ENCODE measurements around the gene FLRT2.

DNA sequence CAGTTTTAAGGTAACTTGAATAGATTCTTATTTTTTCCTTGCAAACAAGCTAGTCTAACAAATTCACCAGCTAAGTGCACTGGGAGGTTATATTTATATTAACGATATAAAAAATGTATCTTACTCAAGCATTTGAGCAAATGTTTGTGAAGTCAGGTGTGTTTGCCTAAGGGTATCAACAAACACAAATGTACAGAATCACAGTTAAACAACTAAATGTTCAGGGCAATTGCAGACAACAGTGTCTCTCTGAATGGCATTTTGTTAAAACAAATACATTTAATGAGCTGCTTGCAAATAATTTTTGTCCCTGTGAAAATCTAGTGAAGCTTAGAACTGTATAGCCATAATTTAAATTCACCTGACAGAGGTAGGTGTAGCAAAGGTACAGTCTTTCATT is 28.2 kb upstream of the FLRT2 start:
- TF ChIP-seq, protein P1, sequence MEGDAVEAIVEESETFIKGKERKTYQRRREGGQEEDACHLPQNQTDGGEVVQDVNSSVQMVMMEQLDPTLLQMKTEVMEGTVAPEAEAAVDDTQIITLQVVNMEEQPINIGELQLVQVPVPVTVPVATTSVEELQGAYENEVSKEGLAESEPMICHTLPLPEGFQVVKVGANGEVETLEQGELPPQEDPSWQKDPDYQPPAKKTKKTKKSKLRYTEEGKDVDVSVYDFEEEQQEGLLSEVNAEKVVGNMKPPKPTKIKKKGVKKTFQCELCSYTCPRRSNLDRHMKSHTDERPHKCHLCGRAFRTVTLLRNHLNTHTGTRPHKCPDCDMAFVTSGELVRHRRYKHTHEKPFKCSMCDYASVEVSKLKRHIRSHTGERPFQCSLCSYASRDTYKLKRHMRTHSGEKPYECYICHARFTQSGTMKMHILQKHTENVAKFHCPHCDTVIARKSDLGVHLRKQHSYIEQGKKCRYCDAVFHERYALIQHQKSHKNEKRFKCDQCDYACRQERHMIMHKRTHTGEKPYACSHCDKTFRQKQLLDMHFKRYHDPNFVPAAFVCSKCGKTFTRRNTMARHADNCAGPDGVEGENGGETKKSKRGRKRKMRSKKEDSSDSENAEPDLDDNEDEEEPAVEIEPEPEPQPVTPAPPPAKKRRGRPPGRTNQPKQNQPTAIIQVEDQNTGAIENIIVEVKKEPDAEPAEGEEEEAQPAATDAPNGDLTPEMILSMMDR (conservative IDR thresholded peaks at IDR 0.05): no peak
- TF ChIP-seq ZFX (IDR thresholded peaks at IDR 0.05): no peak

Data from C4-2B (cell line).